GM23248 (cell line): ENCODE results near the gene ST7. TPM values are rescaled to one million over a fixed set of nuclear protein-coding genes. Genes with fewer than 3 reads are reported as not detected.

Source experiments
- DNase-seq: peaks from one replicate; pipeline ENCODE4 v3.0.0-alpha.2; 2015
- H2AFZ ChIP-seq: fragments of 200-600 bp; sonication (generic); 2 replicates; pipeline ENCODE4 v1.6.1; 2016; ENCODE audit warnings: antibody characterized with exemption
- H3F3A ChIP-seq: fragments of 200-600 bp; sonication (generic); 2 replicates; pipeline ENCODE4 v1.6.1; 2016; ENCODE audit warnings: mild to moderate bottlenecking, antibody characterized with exemption, mixed run types; ENCODE audit not compliant: insufficient read depth
- H3K27ac ChIP-seq: fragments of 200-600 bp; sonication (generic); 2 replicates; pipeline ENCODE4 v1.5.1; 2016; ENCODE audit warnings: mild to moderate bottlenecking
- H3K27me3 ChIP-seq: fragments of 200-600 bp; sonication (generic); replicated peaks from 2 replicates; pipeline ENCODE4 v1.6.1; 2016; ENCODE audit warnings: mild to moderate bottlenecking; ENCODE audit not compliant: insufficient read depth
- H3K36me3 ChIP-seq: fragments of 200-600 bp; sonication (generic); 2 replicates; pipeline ENCODE4 v1.6.1; 2016; ENCODE audit warnings: low read depth, mild to moderate bottlenecking
- H3K4me1 ChIP-seq: fragments of 200-600 bp; sonication (generic); 2 replicates; pipeline ENCODE4 v1.6.1; 2016; ENCODE audit warnings: mild to moderate bottlenecking; ENCODE audit not compliant: insufficient read depth
- H3K4me2 ChIP-seq: fragments of 200-600 bp; sonication (generic); one replicate; pipeline ENCODE4 v1.6.1; 2016; ENCODE audit warnings: mild to moderate bottlenecking; ENCODE audit not compliant: unreplicated experiment
- H3K4me3 ChIP-seq: fragments of 200-600 bp; sonication (generic); 2 replicates; pipeline ENCODE4 v1.5.1; 2016; ENCODE audit warnings: mild to moderate bottlenecking
- H3K79me2 ChIP-seq: fragments of 200-600 bp; sonication (generic); 2 replicates; pipeline ENCODE4 v1.6.1; 2016; ENCODE audit warnings: mild to moderate bottlenecking; ENCODE audit not compliant: insufficient read depth
- H3K9ac ChIP-seq: fragments of 200-600 bp; sonication (generic); 2 replicates; pipeline ENCODE4 v1.6.1; 2016; ENCODE audit warnings: mild to moderate bottlenecking
- H3K9me2 ChIP-seq: fragments of 200-600 bp; sonication (generic); 2 replicates; pipeline ENCODE4 v1.6.1; 2016; ENCODE audit warnings: mixed run types, mild to moderate bottlenecking, moderate library complexity; ENCODE audit not compliant: insufficient read depth
- H3K9me3 ChIP-seq: fragments of 200-600 bp; sonication (generic); one replicate; pipeline ENCODE4 v1.6.1; 2017; ENCODE audit warnings: low read depth
- H4K20me1 ChIP-seq: fragments of 200-600 bp; sonication (generic); 2 replicates; pipeline ENCODE4 v1.6.0; 2016; ENCODE audit not compliant: insufficient read depth
- EZH2 ChIP-seq: fragments of 200-600 bp; sonication (generic); IDR thresholded peaks from 2 replicates; pipeline ENCODE4 v1.6.1; 2018; ENCODE audit warnings: antibody characterized with exemption, mild to moderate bottlenecking; ENCODE audit not compliant: insufficient read depth, poor library complexity, severe bottlenecking
- EZH2phosphoT487 ChIP-seq: fragments of 200-600 bp; sonication (generic); IDR thresholded peaks from 2 replicates; pipeline ENCODE4 v1.6.1; 2018; ENCODE audit warnings: antibody characterized with exemption, moderate library complexity, mild to moderate bottlenecking, low read depth; ENCODE audit not compliant: insufficient read depth
- WGBS, 2 experiments: methylation state at CpG; one replicate each; pipeline ENCODE4 v1.1.6; 2015 to 2017; ENCODE audit warnings: low lambda C conversion rate in 2 of 2, low coverage in 1 of 2; ENCODE audit errors: missing lambda C conversion rate in 2 of 2; 5-methylcytosine and 5-hydroxymethylcytosine counted together
- in situ Hi-C: fragments of 300-500 bp; cut with MboI; formaldehyde crosslinking; loops from 2 replicates; pipeline ENCODE4 v1.15.0; 2020
- polyA plus RNA-seq: library from polyadenylated mRNA; unstranded; fragments of >200 nt; fragmentation: Nextera tagmentation; extraction: Ambion mirVana; gene quantifications from 2 replicates; pipeline ENCODE4 v1.2.1, GENCODE V29; 2016
- total RNA-seq: library from RNA; depleted of rRNA; stranded (reverse); fragments of >200 nt; shearing (Covaris generic); gene quantifications from 2 replicates; pipeline ENCODE4 v1.2.3, GENCODE V29; 2014

ST7 gene
- total and polyA plus RNA-seq, 2 experiments from 2014 or later = 17.8 to 21.9 TPM

- DNase-seq = no peak
- H3K9me3 ChIP-seq = no peaks in the 10 kb centered on the region
- no peak overlapping the region for H3K4me3 ChIP-seq
- in situ Hi-C loops = no loop called here
- H3K4me2 ChIP-seq = no peak overlapping the region
- H3K27ac ChIP-seq = no peak overlapping the region
- no peaks in the 10 kb centered on the region for H3K36me3 ChIP-seq
- H2AFZ ChIP-seq = no peak overlapping the region
- H3K9ac ChIP-seq = no peak overlapping the region
- no peaks in the 10 kb centered on the region for H3K9me2 ChIP-seq
- TF ChIP-seq EZH2 (no peak), EZH2phosphoT487 (no peak)
- no peaks in the 10 kb centered on the region for H3F3A ChIP-seq
- H3K4me1 ChIP-seq = peaks cover 15% of the 10 kb centered on the region; the same call in 1 of the 2 replicates
- peaks cover 58% of the 10 kb centered on the region for H3K79me2 ChIP-seq
- H3K27me3 ChIP-seq = no peaks in the 10 kb centered on the region
- WGBS, 2 experiments = 97 to 98% methylated on average over 4 of the region's 4 CpGs
- H4K20me1 ChIP-seq = no peaks in the 10 kb centered on the region
Measured at GRCh38 chr7:117074378-117074777, 121.1 kb downstream of the ST7 start.

- no peak for DNase-seq
- H3K36me3 ChIP-seq = no peaks in the 10 kb centered on the region
- in situ Hi-C loops = no loop called here
- no peaks in the 10 kb centered on the region for H3F3A ChIP-seq
- H3K4me2 ChIP-seq = no peak overlapping the region
- no peaks in the 10 kb centered on the region for H3K9me3 ChIP-seq
- H3K79me2 ChIP-seq = peaks cover 46% of the 10 kb centered on the region
- H3K27ac ChIP-seq = no peak overlapping the region
- H4K20me1 ChIP-seq = no peaks in the 10 kb centered on the region
- no peaks in the 10 kb centered on the region for H3K27me3 ChIP-seq
- H3K4me1 ChIP-seq = peaks cover 15% of the 10 kb centered on the region; the same call in 1 of the 2 replicates
- no peak overlapping the region for H3K9ac ChIP-seq
- TF ChIP-seq EZH2phosphoT487 = no peak
- no peak for TF ChIP-seq EZH2
- no peaks in the 10 kb centered on the region for H3K9me2 ChIP-seq
- WGBS, 2 experiments = 98 to 100% methylated on average over 2 of the region's 2 CpGs
- H2AFZ ChIP-seq = no peak overlapping the region
- H3K4me3 ChIP-seq = no peak overlapping the region
Measured at GRCh38 chr7:117075934-117076333, 122.6 kb downstream of the ST7 start.

GRCh38 chr7:117076426-117076943 lies 123.2 kb downstream of the ST7 start:
- H3K9ac ChIP-seq = no peak overlapping the region
- H3K4me2 ChIP-seq = no peak overlapping the region
- no peaks in the 10 kb centered on the region for H3K27me3 ChIP-seq
- no peak overlapping the region for H2AFZ ChIP-seq
- no peak overlapping the region for H3K4me3 ChIP-seq
- in situ Hi-C loops = no loop called here
- TF ChIP-seq EZH2 = no peak
- no peak overlapping the region for H3K27ac ChIP-seq
- no peaks in the 10 kb centered on the region for H4K20me1 ChIP-seq
- no peaks in the 10 kb centered on the region for H3K9me2 ChIP-seq
- H3K36me3 ChIP-seq = no peaks in the 10 kb centered on the region
- DNase-seq = no peak
- peaks cover 15% of the 10 kb centered on the region; the same call in 1 of the 2 replicates for H3K4me1 ChIP-seq
- no peaks in the 10 kb centered on the region for H3F3A ChIP-seq
- peaks cover 41% of the 10 kb centered on the region for H3K79me2 ChIP-seq
- H3K9me3 ChIP-seq = no peaks in the 10 kb centered on the region
- 69 to 72% methylated on average over 7 of the region's 7 CpGs for WGBS, 2 experiments

GRCh38 chr7:117077658-117078057 lies 124.4 kb downstream of the ST7 start:
- no peak overlapping the region for H3K9ac ChIP-seq
- H3K79me2 ChIP-seq = peaks cover 36% of the 10 kb centered on the region
- H3K4me3 ChIP-seq = no peak overlapping the region
- no peaks in the 10 kb centered on the region for H3K9me3 ChIP-seq
- no peaks in the 10 kb centered on the region for H3K36me3 ChIP-seq
- TF ChIP-seq EZH2 = no peak
- no peak for TF ChIP-seq EZH2phosphoT487
- no peak overlapping the region for H3K27ac ChIP-seq
- in situ Hi-C loops = no loop called here
- no peak overlapping the region for H2AFZ ChIP-seq
- H3K4me2 ChIP-seq = no peak overlapping the region
- no peaks in the 10 kb centered on the region for H3K9me2 ChIP-seq
- no peak for DNase-seq
- no peaks in the 10 kb centered on the region for H3F3A ChIP-seq
- H3K4me1 ChIP-seq = peaks cover 5% of the 10 kb centered on the region; the same call in 1 of the 2 replicates
- H3K27me3 ChIP-seq = no peaks in the 10 kb centered on the region
- no peaks in the 10 kb centered on the region for H4K20me1 ChIP-seq

DNA sequence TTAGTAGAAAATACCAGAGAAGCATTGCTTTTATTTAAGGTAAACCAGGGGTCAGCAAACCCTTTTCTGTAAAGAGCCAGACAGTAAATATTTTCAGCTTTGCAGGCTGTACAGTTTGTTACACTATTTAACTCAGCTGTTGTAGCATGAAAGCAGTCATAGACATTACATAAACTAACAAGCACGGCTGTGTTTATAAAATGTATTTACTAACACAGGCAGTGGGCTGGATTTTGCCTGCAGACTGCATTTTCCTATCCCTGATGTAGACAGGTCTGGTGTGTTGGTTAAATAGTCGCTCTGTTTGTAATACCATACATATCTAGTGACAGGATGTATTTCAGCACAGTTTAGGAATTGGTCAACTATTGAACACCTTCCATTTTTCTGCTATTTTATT lies 129.3 kb downstream of the ST7 start:
- no peak overlapping the region for H3K27ac ChIP-seq
- WGBS, 2 experiments = 97 to 98% methylated on average over 2 of the region's 2 CpGs
- no peaks in the 10 kb centered on the region for H3F3A ChIP-seq

More for the DNA sequence above, 129.3 kb downstream of the ST7 start:
- Histone ChIP-seq H4K20me1 (no peaks in the 10 kb centered on the region), H2AFZ (no peak overlapping the region), H3K9me2 (no peaks in the 10 kb centered on the region), H3K4me3 (no peak overlapping the region), H3K4me1 (0 out of 2 replicates have a peak, but pooled peaks cover 6% of the 10 kb centered on the region), H3K79me2 (peaks cover 44% of the 10 kb centered on the region), H3K9ac (no peak overlapping the region), H3K36me3 (no peaks in the 10 kb centered on the region), H3K9me3 (no peaks in the 10 kb centered on the region), H3K27me3 (no peaks in the 10 kb centered on the region), H3K4me2 (no peak overlapping the region)
- in situ Hi-C loops = no loop called here
- DNase-seq = no peak
- no peak for TF ChIP-seq EZH2phosphoT487
- TF ChIP-seq EZH2 = no peak
